SKM-1 (cell line): ENCODE measurements around the gene OLIG3.

Experiments used
- DNase-seq: peaks from one replicate; lab custom pipeline; 2025; ENCODE audit not compliant: unreplicated experiment; lab: John Stamatoyannopoulos, UW

The OLIG3 gene

GRCh38 chr6:137471986-137472385 lies 22.2 kb downstream of the OLIG3 start:
- DNase-seq = no peak

GRCh38 chr6:137471497-137471896 lies 22.7 kb downstream of the OLIG3 start:
- DNase-seq = no peak

DNA sequence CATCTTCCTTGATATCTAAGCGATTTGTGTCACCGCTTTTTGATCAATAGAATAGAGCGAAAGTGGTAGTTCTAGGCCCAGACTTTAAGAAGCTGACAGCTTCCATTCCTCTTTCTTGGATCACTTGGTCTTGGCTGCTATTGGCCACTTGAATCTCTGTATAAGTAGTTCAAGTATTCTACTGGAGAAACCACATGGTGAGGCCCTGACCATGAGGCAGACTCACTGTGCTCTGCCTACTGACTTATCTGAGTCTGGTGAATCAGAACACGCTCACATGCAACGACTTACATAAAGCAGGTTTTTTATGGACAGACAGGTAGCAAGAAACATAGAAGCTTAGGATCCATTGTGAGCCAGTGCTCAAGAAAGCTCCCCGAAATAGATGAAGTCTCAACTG lies 27.0 kb downstream of the OLIG3 start:
- no peak for DNase-seq

GRCh38 chr6:137465378-137466009 lies 28.7 kb downstream of the OLIG3 start:
- DNase-seq = no peak

- DNase-seq = no peak
Observed at GRCh38 chr6:137452333-137452894, 41.8 kb downstream of the OLIG3 start.

- DNase-seq = no peak
Observed at GRCh38 chr6:137443901-137444300, 50.3 kb downstream of the OLIG3 start.
